ENCODE data around the gene CATSPERD.

The CATSPERD gene

DNA sequence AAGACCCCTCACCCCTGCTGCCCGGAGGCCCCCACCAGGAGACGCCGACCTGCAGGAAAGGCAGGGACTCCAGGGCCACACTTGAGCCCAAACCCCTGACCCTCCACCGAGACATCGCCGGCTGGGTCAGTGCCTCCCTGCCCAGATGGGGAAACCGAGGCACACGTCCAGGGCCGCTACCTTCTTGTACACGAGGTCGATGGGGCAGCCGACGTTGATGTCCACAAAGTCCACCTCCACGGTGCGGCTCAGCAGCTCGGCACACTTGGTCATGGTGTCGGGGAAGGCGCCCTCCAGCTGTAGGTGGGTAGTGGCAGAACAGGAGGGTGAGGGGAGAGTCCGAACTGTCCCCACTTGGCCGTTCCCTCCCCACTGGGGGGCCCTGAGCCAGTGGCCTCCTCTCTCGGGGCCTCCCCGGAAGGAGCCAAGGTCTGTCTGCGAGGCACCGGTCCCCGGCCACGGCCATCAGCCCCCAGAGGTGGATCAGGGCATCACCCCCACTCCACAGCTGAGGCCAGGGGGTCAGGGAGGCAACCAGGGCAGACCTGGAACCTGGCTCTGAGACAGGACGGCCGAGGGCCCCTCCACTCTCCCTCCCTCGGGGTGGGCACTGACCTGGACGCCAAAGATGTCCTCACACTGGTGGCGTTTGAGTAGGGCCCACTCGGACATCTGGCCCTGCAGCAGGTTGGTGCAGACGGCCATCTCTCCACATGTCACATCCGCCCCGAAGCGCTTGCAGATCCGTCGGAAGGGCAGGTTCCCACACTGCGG is 67.2 kb downstream of the CATSPERD start:
- no peak overlapping the region for H3K18ac ChIP-seq (ENCODE audit: low read length)
- H3K9me3 ChIP-seq (ENCODE audit: insufficient read depth, low read depth, low read length), result peaks cover 5% of the 10 kb centered on the region
- no peak overlapping the region for H2BK12ac ChIP-seq (ENCODE audit: low read length)
- H3K4ac ChIP-seq (ENCODE audit: low read depth, low read length), result no peak overlapping the region
- no peak overlapping the region for H3K4me2 ChIP-seq (ENCODE audit: low read length)
- no peak overlapping the region for H3K9ac ChIP-seq (ENCODE audit: low read length)
- peaks cover 4% of the 10 kb centered on the region for H3K79me1 ChIP-seq (ENCODE audit: low read length)
- no peak overlapping the region for H2BK5ac ChIP-seq (ENCODE audit: low read depth, low read length, poor library complexity)
- no peak overlapping the region for H3K4me3 ChIP-seq (ENCODE audit: low read depth, low read length)
- H3K4me1 ChIP-seq (ENCODE audit: control insufficient read depth in 1 of 2, insufficient read depth in 2 of 2, low read length in 2 of 2), result peaks cover 3 to 6% of the 10 kb centered on the region in 2 experiments
- no peak overlapping the region for H4K12ac ChIP-seq (ENCODE audit: low read depth, low read length)
- no peak overlapping the region for H4K8ac ChIP-seq (ENCODE audit: low read depth, low read length)
- no peak overlapping the region for H3K23ac ChIP-seq (ENCODE audit: low read length)
- peaks cover 59 to 61% of the 10 kb centered on the region in 2 experiments for H3K36me3 ChIP-seq (ENCODE audit: control insufficient read depth in 1 of 2, insufficient read depth in 2 of 2, low read length in 2 of 2)
- H3K27me3 ChIP-seq (ENCODE audit: insufficient read depth, low read length), result no peaks in the 10 kb centered on the region
- no peak overlapping the region for H2BK120ac ChIP-seq (ENCODE audit: insufficient read depth, low read length, poor library complexity)
- peaks cover 2% of the 10 kb centered on the region for H3K79me2 ChIP-seq (ENCODE audit: control insufficient read depth, insufficient read depth, low read length, poor library complexity)
- no peak overlapping the region for H2AFZ ChIP-seq (ENCODE audit: insufficient read depth, low read length, poor library complexity)
- no peak for DNase-seq
- H3K27ac ChIP-seq (ENCODE audit: low read depth, low read length), result no peak overlapping the region
- no peak overlapping the region for H3K14ac ChIP-seq (ENCODE audit: low read length)
- no peak overlapping the region for H2AK5ac ChIP-seq (ENCODE audit: low read length)
- WGBS (ENCODE audit: extremely low coverage, insufficient coverage, insufficient read length), result no CpG with 5 or more reads among the region's 39 CpGs
- H4K91ac ChIP-seq (ENCODE audit: low read depth, low read length), result no peak overlapping the region

DNA sequence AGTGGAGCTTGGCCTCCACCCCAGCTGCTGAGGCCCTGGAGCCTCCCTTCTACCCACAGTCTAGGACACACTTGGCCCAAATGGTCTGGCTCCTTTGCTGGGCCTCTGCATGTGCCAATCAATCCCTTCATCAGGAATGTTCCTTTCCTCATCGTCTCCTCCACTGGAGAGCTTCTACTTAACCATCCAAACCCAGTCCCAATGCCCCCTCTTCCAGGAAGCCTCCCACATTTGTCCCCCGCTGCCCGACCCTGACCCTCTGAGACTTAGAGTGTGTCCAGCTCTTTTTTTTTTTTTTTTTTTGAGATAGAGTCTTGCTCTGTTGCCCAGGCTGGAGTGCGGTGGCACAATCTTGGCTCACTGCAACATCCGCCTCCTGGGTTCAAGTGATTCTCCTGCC is 68.0 kb downstream of the CATSPERD start:
- Histone ChIP-seq H3K4ac (ENCODE audit: low read depth, low read length) (no peak overlapping the region), H3K9me3 (ENCODE audit: insufficient read depth, low read depth, low read length) (peaks cover 5% of the 10 kb centered on the region), H3K9ac (ENCODE audit: low read length) (no peak overlapping the region), H3K4me2 (ENCODE audit: low read length) (no peak overlapping the region), H3K27me3 (ENCODE audit: insufficient read depth, low read length) (no peaks in the 10 kb centered on the region), H3K36me3 (ENCODE audit: control insufficient read depth in 1 of 2, insufficient read depth in 2 of 2, low read length in 2 of 2) (peaks cover 59% of the 10 kb centered on the region in 2 experiments), H3K4me3 (ENCODE audit: low read depth, low read length) (no peak overlapping the region), H3K79me2 (ENCODE audit: control insufficient read depth, insufficient read depth, low read length, poor library complexity) (peaks cover 2% of the 10 kb centered on the region), H3K18ac (ENCODE audit: low read length) (no peak overlapping the region), H2BK120ac (ENCODE audit: insufficient read depth, low read length, poor library complexity) (no peak overlapping the region), H3K27ac (ENCODE audit: low read depth, low read length) (no peak overlapping the region), H4K91ac (ENCODE audit: low read depth, low read length) (no peak overlapping the region), H3K79me1 (ENCODE audit: low read length) (peaks cover 4% of the 10 kb centered on the region), H2BK5ac (ENCODE audit: low read depth, low read length, poor library complexity) (no peak overlapping the region), H3K4me1 (ENCODE audit: control insufficient read depth in 1 of 2, insufficient read depth in 2 of 2, low read length in 2 of 2) (peaks cover 3 to 6% of the 10 kb centered on the region in 2 experiments), H2AK5ac (ENCODE audit: low read length) (no peak overlapping the region), H2BK12ac (ENCODE audit: low read length) (no peak overlapping the region), H3K23ac (ENCODE audit: low read length) (no peak overlapping the region), H4K8ac (ENCODE audit: low read depth, low read length) (no peak overlapping the region), H4K12ac (ENCODE audit: low read depth, low read length) (no peak overlapping the region), H3K14ac (ENCODE audit: low read length) (no peak overlapping the region), H2AFZ (ENCODE audit: insufficient read depth, low read length, poor library complexity) (no peak overlapping the region)
- no peak for DNase-seq
- WGBS (ENCODE audit: extremely low coverage, insufficient coverage, insufficient read length), result no CpG with 5 or more reads among the region's 5 CpGs

DNA sequence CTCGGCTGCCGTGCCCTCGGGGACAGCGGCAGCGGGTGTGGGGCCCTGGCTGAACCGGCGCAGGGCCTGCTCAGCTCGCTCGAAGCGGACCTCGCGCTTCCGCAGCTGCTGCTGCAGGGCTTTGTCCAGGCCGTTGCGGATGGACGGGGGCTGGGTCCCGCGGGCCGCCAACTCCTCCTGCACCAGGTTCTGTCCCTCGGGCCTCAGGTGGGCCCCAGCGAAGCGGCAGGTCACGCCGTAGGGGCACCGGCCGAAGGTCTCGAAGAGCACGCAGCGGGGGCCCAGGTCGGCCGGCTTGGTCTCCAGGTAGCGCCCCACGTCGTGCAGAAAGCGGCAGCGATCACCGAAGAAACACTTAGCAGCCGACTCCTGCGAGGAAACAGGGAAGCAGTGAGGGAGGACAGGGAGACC is 68.9 kb downstream of the CATSPERD start:
- no peak overlapping the region for H2BK12ac ChIP-seq (ENCODE audit: low read length)
- peaks cover 3 to 6% of the 10 kb centered on the region in 2 experiments for H3K4me1 ChIP-seq (ENCODE audit: control insufficient read depth in 1 of 2, insufficient read depth in 2 of 2, low read length in 2 of 2)
- H2AK5ac ChIP-seq (ENCODE audit: low read length), result no peak overlapping the region
- no peak for DNase-seq
- H2BK120ac ChIP-seq (ENCODE audit: insufficient read depth, low read length, poor library complexity), result no peak overlapping the region
- no peak overlapping the region for H3K23ac ChIP-seq (ENCODE audit: low read length)
- no peak overlapping the region for H3K27ac ChIP-seq (ENCODE audit: low read depth, low read length)
- no peak overlapping the region for H3K9ac ChIP-seq (ENCODE audit: low read length)
- no peak overlapping the region for H4K91ac ChIP-seq (ENCODE audit: low read depth, low read length)
- H3K79me1 ChIP-seq (ENCODE audit: low read length), result peaks cover 4% of the 10 kb centered on the region
- H3K27me3 ChIP-seq (ENCODE audit: insufficient read depth, low read length), result no peaks in the 10 kb centered on the region
- no peak overlapping the region for H4K12ac ChIP-seq (ENCODE audit: low read depth, low read length)
- no peak overlapping the region for H3K18ac ChIP-seq (ENCODE audit: low read length)
- H3K4ac ChIP-seq (ENCODE audit: low read depth, low read length), result no peak overlapping the region
- peaks cover 5% of the 10 kb centered on the region for H3K9me3 ChIP-seq (ENCODE audit: insufficient read depth, low read depth, low read length)
- H4K8ac ChIP-seq (ENCODE audit: low read depth, low read length), result no peak overlapping the region
- no peak overlapping the region for H3K4me3 ChIP-seq (ENCODE audit: low read depth, low read length)
- no peak overlapping the region for H2BK5ac ChIP-seq (ENCODE audit: low read depth, low read length, poor library complexity)
- no peak overlapping the region for H2AFZ ChIP-seq (ENCODE audit: insufficient read depth, low read length, poor library complexity)
- H3K4me2 ChIP-seq (ENCODE audit: low read length), result no peak overlapping the region
- whole genome bisulfite sequencing (ENCODE audit: extremely low coverage, insufficient coverage, insufficient read length), result no CpG with 5 or more reads among the region's 39 CpGs
- H3K36me3 ChIP-seq (ENCODE audit: control insufficient read depth in 1 of 2, insufficient read depth in 2 of 2, low read length in 2 of 2), result peaks cover 56% of the 10 kb centered on the region in 2 experiments
- H3K79me2 ChIP-seq (ENCODE audit: control insufficient read depth, insufficient read depth, low read length, poor library complexity), result peaks cover 2% of the 10 kb centered on the region
- H3K14ac ChIP-seq (ENCODE audit: low read length), result no peak overlapping the region

DNA sequence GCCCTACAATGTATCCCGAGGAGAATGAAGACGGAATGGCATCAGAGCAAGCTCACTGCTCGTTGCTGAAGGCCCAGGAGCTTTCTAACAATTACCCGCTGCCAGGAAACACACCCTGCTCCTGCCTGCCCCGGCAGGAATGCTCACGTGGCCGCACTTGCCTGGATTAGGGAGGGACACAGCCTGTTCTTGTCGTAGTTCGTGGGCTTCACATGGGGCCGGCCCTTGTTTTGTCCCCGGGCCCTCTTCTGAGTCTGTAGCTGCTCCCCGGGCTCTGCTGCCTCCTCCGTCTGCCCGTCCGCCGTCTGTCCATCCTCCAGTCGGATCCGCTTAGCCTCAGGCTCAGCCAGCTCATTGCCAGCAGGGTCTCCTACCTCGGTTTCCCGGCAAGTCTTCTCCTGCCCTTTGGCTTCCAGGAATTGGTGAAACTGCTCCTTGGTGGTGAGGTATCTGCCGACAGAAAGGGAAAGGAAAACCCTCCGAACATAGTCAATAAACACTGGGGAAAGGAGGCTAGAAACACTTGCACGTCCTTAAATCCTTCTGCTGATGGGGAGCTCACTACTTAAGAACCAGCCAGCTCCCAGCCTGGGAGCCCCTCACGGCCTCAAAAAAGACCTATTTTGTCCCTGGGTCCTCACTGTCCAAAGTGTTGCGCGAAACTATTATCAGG is 69.6 kb downstream of the CATSPERD start:
- Histone ChIP-seq H3K18ac (ENCODE audit: low read length) (no peak overlapping the region), H3K79me1 (ENCODE audit: low read length) (peaks cover 4% of the 10 kb centered on the region), H4K91ac (ENCODE audit: low read depth, low read length) (no peak overlapping the region), H4K12ac (ENCODE audit: low read depth, low read length) (no peak overlapping the region), H3K23ac (ENCODE audit: low read length) (no peak overlapping the region), H4K8ac (ENCODE audit: low read depth, low read length) (peak overlapping the region; percentile 64), H3K9me3 (ENCODE audit: insufficient read depth, low read depth, low read length) (peaks cover 5% of the 10 kb centered on the region), H2BK120ac (ENCODE audit: insufficient read depth, low read length, poor library complexity) (no peak overlapping the region), H2AK5ac (ENCODE audit: low read length) (no peak overlapping the region), H3K14ac (ENCODE audit: low read length) (no peak overlapping the region), H3K4me1 (ENCODE audit: control insufficient read depth in 1 of 2, insufficient read depth in 2 of 2, low read length in 2 of 2) (peaks cover 3 to 6% of the 10 kb centered on the region in 2 experiments), H3K4me3 (ENCODE audit: low read depth, low read length) (peak overlapping the region; percentile 58), H2BK5ac (ENCODE audit: low read depth, low read length, poor library complexity) (no peak overlapping the region), H2BK12ac (ENCODE audit: low read length) (no peak overlapping the region), H3K4ac (ENCODE audit: low read depth, low read length) (no peak overlapping the region), H3K27me3 (ENCODE audit: insufficient read depth, low read length) (no peaks in the 10 kb centered on the region), H2AFZ (ENCODE audit: insufficient read depth, low read length, poor library complexity) (no peak overlapping the region), H3K4me2 (ENCODE audit: low read length) (peak overlapping the region; percentile 72), H3K36me3 (ENCODE audit: control insufficient read depth in 1 of 2, insufficient read depth in 2 of 2, low read length in 2 of 2) (peaks cover 49% of the 10 kb centered on the region in 2 experiments), H3K27ac (ENCODE audit: low read depth, low read length) (no peak overlapping the region), H3K9ac (ENCODE audit: low read length) (peak overlapping the region; percentile 1), H3K79me2 (ENCODE audit: control insufficient read depth, insufficient read depth, low read length, poor library complexity) (peaks cover 2% of the 10 kb centered on the region)
- WGBS (ENCODE audit: extremely low coverage, insufficient coverage, insufficient read length), result no CpG with 5 or more reads among the region's 26 CpGs
- no peak for DNase-seq

Measured in trophoblast cell (in vitro differentiated cells and primary cell).